Neural cell (in vitro differentiated cells): ENCODE results near the gene REV3L. TPM values are rescaled to one million over a fixed set of nuclear protein-coding genes. Genes with fewer than 3 reads are reported as not detected.

ENCODE experiments used
- H2AFZ ChIP-seq: fragments of 200-600, 300-800 bp; sonication (generic), shearing (Covaris generic); 2 replicates; pipeline ENCODE4 v1.6.0; 2014; ENCODE audit warnings: low read depth, mild to moderate bottlenecking, antibody characterized with exemption, low read length, moderate library complexity
- H3F3A ChIP-seq: fragments of 200-600 bp; shearing (Covaris generic); 2 replicates; pipeline ENCODE4 v1.6.1; 2016; ENCODE audit warnings: mild to moderate bottlenecking, moderate library complexity, mixed read lengths, antibody characterized with exemption, low read length; ENCODE audit not compliant: insufficient read depth, poor library complexity, severe bottlenecking
- H3K27ac ChIP-seq: fragments of 200-600, 300-800 bp; sonication (generic), shearing (Covaris generic); 2 replicates; pipeline ENCODE4 v1.5.1; 2014; ENCODE audit warnings: mild to moderate bottlenecking, low read length, moderate library complexity
- H3K27me3 ChIP-seq: fragments of 300-800, 200-600 bp; sonication (generic), shearing (Covaris generic); 2 replicates; pipeline ENCODE4 v1.6.0; 2014; ENCODE audit warnings: mild to moderate bottlenecking, low read depth, low read length, moderate library complexity; ENCODE audit not compliant: insufficient read depth
- H3K36me3 ChIP-seq: fragments of 300-800, 200-600 bp; sonication (generic), shearing (Covaris generic); 2 replicates; pipeline ENCODE4 v1.5.1; 2014; ENCODE audit warnings: mild to moderate bottlenecking, antibody characterized with exemption, low read length, moderate library complexity; ENCODE audit not compliant: insufficient read depth
- H3K4me2 ChIP-seq: fragments of 300-800, 200-600 bp; sonication (generic), shearing (Covaris generic); 2 replicates; pipeline ENCODE4 v1.6.0; 2014; ENCODE audit warnings: mild to moderate bottlenecking, low read length
- H3K4me3 ChIP-seq: fragments of 300-800, 200-600 bp; sonication (generic), shearing (Covaris generic); 2 replicates; pipeline ENCODE4 v1.5.1; 2014; ENCODE audit warnings: mild to moderate bottlenecking, low read length, moderate library complexity
- H3K79me2 ChIP-seq: fragments of 200-600 bp; shearing (Covaris generic); replicated peaks from 2 replicates; pipeline ENCODE4 v1.6.0; 2014; ENCODE audit warnings: mild to moderate bottlenecking, low read length, moderate library complexity; ENCODE audit not compliant: insufficient read depth
- H3K9ac ChIP-seq: fragments of 300-800, 200-600 bp; sonication (generic), shearing (Covaris generic); 2 replicates; pipeline ENCODE4 v1.6.1; 2016; ENCODE audit warnings: mild to moderate bottlenecking, low read length, mixed read lengths
- H3K9me2 ChIP-seq: fragments of 200-600 bp; shearing (Covaris generic); 2 replicates; pipeline ENCODE4 v1.6.1; 2016; ENCODE audit warnings: mild to moderate bottlenecking, low read length, mixed read lengths; ENCODE audit not compliant: insufficient read depth
- H3K9me3 ChIP-seq: fragments of 200-600, 300-800 bp; sonication (generic), shearing (Covaris generic); 2 replicates; pipeline ENCODE4 v1.6.1; 2016; ENCODE audit warnings: mild to moderate bottlenecking, mixed run types, low read length, moderate library complexity, mixed read lengths
- H4K20me1 ChIP-seq: fragments of 200-600 bp; shearing (Covaris generic); 2 replicates; pipeline ENCODE4 v1.6.1; 2016; ENCODE audit warnings: mild to moderate bottlenecking, mixed run types; ENCODE audit not compliant: insufficient read depth
- CTCF ChIP-seq: fragments of 450-650 bp; IDR thresholded peaks from 2 replicates; pipeline ENCODE4 v1.5.1; 2014; ENCODE audit warnings: antibody characterized with exemption, mild to moderate bottlenecking, moderate library complexity; ENCODE audit not compliant: poor library complexity, severe bottlenecking
- EP300 ChIP-seq: fragments of 450-650 bp; conservative IDR thresholded peaks from 2 replicates; pipeline ENCODE4 v1.6.1; 2014; ENCODE audit warnings: antibody characterized with exemption, mild to moderate bottlenecking, moderate library complexity; ENCODE audit not compliant: poor library complexity, severe bottlenecking
- EZH2 ChIP-seq: fragments of 200-600, 300-800 bp; shearing (Covaris generic), sonication (generic); IDR thresholded peaks from 2 replicates; pipeline ENCODE4 v1.6.1; 2014; ENCODE audit warnings: antibody characterized with exemption, low read length, borderline replicate concordance, mild to moderate bottlenecking; ENCODE audit not compliant: insufficient read depth, poor library complexity, severe bottlenecking
- MXI1 ChIP-seq: fragments of 450-650 bp; conservative IDR thresholded peaks from 2 replicates; pipeline ENCODE4 v1.6.1; 2014; ENCODE audit warnings: antibody characterized with exemption, mild to moderate bottlenecking; ENCODE audit not compliant: poor library complexity, severe bottlenecking
- POLR2AphosphoS5 ChIP-seq: IDR thresholded peaks from 2 replicates; pipeline ENCODE4 v1.6.1; 2012
- RAD21 ChIP-seq: fragments of 450-650 bp; conservative IDR thresholded peaks from 2 replicates; pipeline ENCODE4 v1.6.1; 2014; ENCODE audit warnings: antibody characterized with exemption, mild to moderate bottlenecking, moderate library complexity
- REST ChIP-seq: IDR thresholded peaks from 2 replicates; pipeline ENCODE4 v1.6.1; 2012; ENCODE audit warnings: borderline replicate concordance
- SMC3 ChIP-seq: fragments of 450-650 bp; conservative IDR thresholded peaks from 2 replicates; pipeline ENCODE4 v1.6.1; 2014; ENCODE audit warnings: antibody characterized with exemption, mild to moderate bottlenecking, moderate library complexity; ENCODE audit not compliant: poor library complexity
- TAF1 ChIP-seq: IDR thresholded peaks from 2 replicates; pipeline ENCODE4 v1.6.1; 2012; ENCODE audit warnings: low read depth
- polyA plus RNA-seq: library from polyadenylated mRNA; depleted of rRNA; stranded (reverse); fragments of >200 nt; gene quantifications from 2 replicates; pipeline ENCODE4 v1.2.3, GENCODE V29; 2014

Gene REV3L
- polyA plus RNA-seq, 1 donor from 2014 or later: 60.2 TPM

GRCh38 chr6:111485342-111485741 lies 2.3 kb upstream of the REV3L start:
- Histone ChIP-seq H3K9me2 (no peaks in the 10 kb centered on the region), H3K4me2 (peak overlapping the region; percentile 86), H3K27ac (peak overlapping the region; percentile 99), H3K9me3 (no peaks in the 10 kb centered on the region), H3K9ac (peak overlapping the region; percentile 96), H3K36me3 (peaks cover 11% of the 10 kb centered on the region), H3K79me2 (peaks cover 74% of the 10 kb centered on the region), H3K4me3 (peak overlapping the region; percentile 78), H2AFZ (no peak overlapping the region), H3K27me3 (no peaks in the 10 kb centered on the region), H4K20me1 (no peaks in the 10 kb centered on the region), H3F3A (peaks cover 8% of the 10 kb centered on the region)
- TF ChIP-seq SMC3 (no peak), POLR2AphosphoS5 (no peak), REST (no peak), EP300 (no peak), TAF1 (no peak), EZH2 (no peak), RAD21 (no peak), MXI1 (no peak), CTCF (no peak)

- Histone ChIP-seq H3K9me2 (no peaks in the 10 kb centered on the region), H3K27ac (peak overlapping the region; percentile 99), H3K4me3 (peak overlapping the region; percentile 78), H2AFZ (peak overlapping the region; percentile 62), H3K27me3 (no peaks in the 10 kb centered on the region), H4K20me1 (no peaks in the 10 kb centered on the region), H3K36me3 (peaks cover 11% of the 10 kb centered on the region), H3K9me3 (no peaks in the 10 kb centered on the region), H3K79me2 (peaks cover 74% of the 10 kb centered on the region), H3F3A (peaks cover 8% of the 10 kb centered on the region), H3K9ac (peak overlapping the region; percentile 96), H3K4me2 (peak overlapping the region; percentile 86)
- TF ChIP-seq CTCF (no peak), TAF1 (no peak), REST (no peak), EZH2 (no peak), MXI1 (no peak), SMC3 (no peak)
Observed at GRCh38 chr6:111484633-111484930, 1.6 kb upstream of the REV3L start.
